Stimulated activated naive B cell treated with anti-CD40 and anti-IgM and Interleukin-4, amounts not matched to agents 10 μg/mL and 1 μg/mL and 100 μg/mL, for 72 hours (primary cell): Measurements from ENCODE around the gene HGFAC.

Source experiments
- ATAC-seq, 2 donors: fragments of 150-1000 bp; cut with Tn5 transposase; replicated peaks; 2 replicates each; pipeline ENCODE4 v1.10.0; 2021; ENCODE audit warnings: moderate library complexity in 1 of 2
- DNase-seq: peaks from one replicate; pipeline ENCODE4 v3.0.0; 2021
- H3K27ac Mint-ChIP-seq: one replicate; pipeline ENCODE4 v1.8.0; 2022; ENCODE audit warnings: mild to moderate bottlenecking, mixed read lengths
- H3K27me3 Mint-ChIP-seq, 2 donors: one replicate each; pipeline ENCODE4 v1.8.0; 2022; ENCODE audit warnings: mixed read lengths in 2 of 2
- H3K36me3 Mint-ChIP-seq, 2 donors: one replicate each; pipeline ENCODE4 v1.8.0; 2022; ENCODE audit warnings: mixed read lengths in 2 of 2, mild to moderate bottlenecking in 1 of 2
- H3K4me1 Mint-ChIP-seq, 2 donors: one replicate each; pipeline ENCODE4 v1.8.0; 2022; ENCODE audit warnings: mixed read lengths in 2 of 2, mild to moderate bottlenecking in 1 of 2
- H3K4me3 Mint-ChIP-seq, 2 donors: one replicate each; pipeline ENCODE4 v1.8.0; 2022; ENCODE audit warnings: mild to moderate bottlenecking in 2 of 2, mixed read lengths in 2 of 2, moderate library complexity in 1 of 2
- H3K9me3 Mint-ChIP-seq, 2 donors: one replicate each; pipeline ENCODE4 v1.8.0; 2022; ENCODE audit warnings: mixed read lengths in 2 of 2, mild to moderate bottlenecking in 1 of 2

The HGFAC gene

GRCh38 chr4:3492741-3493719 lies 51.3 kb downstream of the HGFAC start:
- H3K4me3 Mint-ChIP-seq, result no peak overlapping the region
- peaks cover 4 to 11% of the 10 kb centered on the region in 2 donors for H3K36me3 Mint-ChIP-seq
- ATAC-seq (no peak), DNase-seq (no peak)
- H3K27ac Mint-ChIP-seq, result no peak overlapping the region
- no peaks in the 10 kb centered on the region for H3K9me3 Mint-ChIP-seq
- H3K4me1 Mint-ChIP-seq, result peaks cover 28 to 36% of the 10 kb centered on the region in 2 donors
- peaks cover 13 to 16% of the 10 kb centered on the region in 2 donors for H3K27me3 Mint-ChIP-seq

DNA sequence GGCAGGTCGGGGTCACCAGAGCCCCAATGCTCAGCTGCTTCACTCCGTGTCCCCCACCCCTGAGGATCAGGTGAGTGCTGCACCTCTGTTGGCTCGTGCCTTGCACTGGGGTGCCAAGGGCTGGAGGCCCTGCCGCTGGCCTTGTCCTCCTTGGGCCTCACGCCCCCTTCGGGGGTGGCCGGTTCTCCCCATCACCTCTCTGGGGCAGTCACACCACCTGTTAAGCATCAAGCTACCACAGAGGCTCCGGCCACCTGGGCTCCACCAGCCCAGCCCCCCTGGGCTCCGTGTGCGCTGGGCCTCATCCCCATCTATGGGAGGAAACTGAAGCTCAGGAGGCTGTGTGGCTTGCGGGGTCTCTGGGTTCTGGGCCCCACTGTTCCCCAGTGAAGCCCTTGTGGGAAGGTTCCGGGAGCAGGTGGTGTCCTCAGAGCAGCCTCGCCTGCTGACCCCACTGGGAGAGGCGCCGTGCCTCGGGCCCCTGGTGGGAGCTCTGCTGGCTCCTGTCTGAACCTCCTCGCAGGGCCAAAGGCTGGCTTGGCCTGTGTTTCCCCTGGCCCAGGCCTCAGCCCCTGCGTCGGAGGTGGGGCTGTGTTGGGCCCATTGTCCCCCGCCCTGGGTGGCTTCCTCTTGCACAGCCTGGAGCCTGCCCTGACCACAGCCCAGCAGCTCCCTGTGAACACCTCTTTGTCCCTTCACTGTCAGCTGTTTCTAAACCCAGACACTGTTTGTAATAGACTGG lies 52.1 kb downstream of the HGFAC start:
- Mint-ChIP-seq H3K27me3 (peaks cover 13 to 16% of the 10 kb centered on the region in 2 donors), H3K4me3 (no peak overlapping the region), H3K4me1 (peaks cover 23 to 27% of the 10 kb centered on the region in 2 donors), H3K27ac (no peak overlapping the region), H3K9me3 (no peaks in the 10 kb centered on the region), H3K36me3 (peaks cover 4 to 11% of the 10 kb centered on the region in 2 donors)
- no peak for DNase-seq
- ATAC-seq, result no peak

- DNase-seq (no peak), ATAC-seq (no peak)
- H3K36me3 Mint-ChIP-seq, result peaks cover 4 to 11% of the 10 kb centered on the region in 2 donors
- peaks cover 13 to 16% of the 10 kb centered on the region in 2 donors for H3K27me3 Mint-ChIP-seq
- no peak overlapping the region for H3K27ac Mint-ChIP-seq
- peaks cover 17 to 21% of the 10 kb centered on the region in 2 donors for H3K4me1 Mint-ChIP-seq
- no peaks in the 10 kb centered on the region for H3K9me3 Mint-ChIP-seq
- no peak overlapping the region for H3K4me3 Mint-ChIP-seq
Observed at GRCh38 chr4:3494462-3494871, 52.7 kb downstream of the HGFAC start.

DNA sequence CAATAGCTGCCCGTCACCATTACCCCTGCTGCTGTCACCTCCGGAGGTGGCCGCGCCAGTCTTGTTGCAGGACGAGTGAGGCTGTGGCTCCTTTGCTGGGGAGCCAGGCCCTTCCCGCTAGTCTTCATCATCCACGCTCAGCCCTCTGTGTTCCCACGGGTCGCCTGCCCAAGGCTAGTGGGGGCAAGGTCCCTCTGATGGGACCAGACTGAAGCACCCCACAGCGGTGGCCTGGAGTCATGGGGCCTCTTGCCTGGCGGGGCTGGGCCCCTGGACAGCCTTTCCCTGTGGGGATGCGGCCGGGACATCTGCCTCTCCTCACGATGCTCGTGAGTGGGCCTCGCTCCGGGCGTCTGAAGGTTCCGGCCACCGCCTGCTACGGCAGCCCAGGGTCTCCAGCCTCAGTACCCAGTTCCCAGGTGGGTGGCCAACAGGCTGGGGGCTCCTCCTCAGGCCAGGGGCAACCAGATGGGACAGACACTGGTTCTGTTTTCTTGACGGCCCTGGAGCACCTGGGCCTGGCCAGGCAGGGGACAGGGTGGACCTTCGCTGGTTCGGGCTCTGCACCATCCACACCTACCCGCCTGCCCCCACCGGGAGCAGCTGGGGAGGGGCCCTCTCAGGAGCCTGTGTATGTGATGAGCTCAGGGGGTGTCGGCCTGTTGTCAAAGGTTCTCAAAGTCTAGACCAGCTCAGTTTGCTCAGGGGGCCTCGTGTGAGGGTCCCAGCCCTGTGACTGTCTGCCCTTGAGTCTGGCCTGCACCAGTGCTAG lies 53.6 kb downstream of the HGFAC start:
- Mint-ChIP-seq H3K4me1 (peaks cover 10 to 14% of the 10 kb centered on the region in 2 donors), H3K4me3 (no peak overlapping the region), H3K27me3 (peaks cover 12 to 16% of the 10 kb centered on the region in 2 donors), H3K36me3 (peaks cover 4 to 11% of the 10 kb centered on the region in 2 donors), H3K9me3 (no peaks in the 10 kb centered on the region), H3K27ac (no peak overlapping the region)
- DNase-seq (no peak), ATAC-seq (no peak)

DNA sequence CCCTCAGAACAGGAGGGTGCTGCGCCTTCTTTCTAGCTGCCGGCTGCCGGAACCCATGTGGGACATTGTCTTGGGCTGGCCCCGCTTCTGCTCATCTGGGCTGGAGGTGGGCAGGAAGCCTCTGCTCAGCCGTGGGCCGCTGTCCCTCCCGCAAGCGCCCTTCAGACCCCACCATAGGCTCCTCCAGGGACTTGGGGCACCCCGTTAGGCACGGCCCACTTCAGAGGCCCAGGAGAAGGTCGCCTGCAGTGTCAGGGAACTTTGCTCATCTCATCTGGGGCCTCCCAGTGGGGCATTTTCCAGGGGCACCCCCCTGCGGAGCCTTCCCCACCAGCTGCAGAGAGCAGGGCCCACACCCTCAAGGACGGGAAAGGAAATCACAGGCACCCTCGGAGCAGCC lies 54.3 kb downstream of the HGFAC start:
- Mint-ChIP-seq H3K4me1 (peaks cover 5 to 14% of the 10 kb centered on the region in 2 donors), H3K9me3 (no peaks in the 10 kb centered on the region), H3K27me3 (peaks cover 6 to 16% of the 10 kb centered on the region in 2 donors), H3K27ac (no peak overlapping the region), H3K36me3 (peaks cover 4 to 11% of the 10 kb centered on the region in 2 donors), H3K4me3 (no peak overlapping the region)
- DNase-seq (no peak), ATAC-seq (no peak)

DNA sequence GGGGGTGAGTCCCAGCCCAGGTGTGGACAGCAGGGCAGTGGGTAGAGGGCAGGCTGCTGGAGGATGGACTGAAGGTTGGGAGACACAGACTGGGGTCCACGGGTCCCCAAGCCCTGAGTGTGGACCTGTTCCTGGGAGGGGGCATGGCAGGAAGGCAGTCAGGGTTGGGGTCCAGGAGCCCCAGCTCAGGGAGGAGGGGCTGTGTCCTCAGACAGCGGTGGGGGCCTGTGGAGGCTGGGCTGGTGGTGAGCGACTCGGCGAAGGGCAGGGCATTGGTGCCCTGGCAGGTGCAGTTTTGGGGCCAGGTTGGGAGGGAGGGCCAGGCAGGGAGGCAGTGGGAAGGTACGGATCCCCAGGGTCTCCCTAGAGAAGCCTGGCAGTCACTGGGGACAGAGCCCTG lies 55.3 kb downstream of the HGFAC start:
- ATAC-seq (no peak), DNase-seq (no peak)
- Mint-ChIP-seq H3K36me3 (peaks cover 6 to 11% of the 10 kb centered on the region in 2 donors), H3K4me1 (peaks cover 4 to 9% of the 10 kb centered on the region in 2 donors), H3K27ac (no peak overlapping the region), H3K9me3 (no peaks in the 10 kb centered on the region), H3K4me3 (no peak overlapping the region), H3K27me3 (peaks cover 0 to 5% of the 10 kb centered on the region in 2 donors)

DNA sequence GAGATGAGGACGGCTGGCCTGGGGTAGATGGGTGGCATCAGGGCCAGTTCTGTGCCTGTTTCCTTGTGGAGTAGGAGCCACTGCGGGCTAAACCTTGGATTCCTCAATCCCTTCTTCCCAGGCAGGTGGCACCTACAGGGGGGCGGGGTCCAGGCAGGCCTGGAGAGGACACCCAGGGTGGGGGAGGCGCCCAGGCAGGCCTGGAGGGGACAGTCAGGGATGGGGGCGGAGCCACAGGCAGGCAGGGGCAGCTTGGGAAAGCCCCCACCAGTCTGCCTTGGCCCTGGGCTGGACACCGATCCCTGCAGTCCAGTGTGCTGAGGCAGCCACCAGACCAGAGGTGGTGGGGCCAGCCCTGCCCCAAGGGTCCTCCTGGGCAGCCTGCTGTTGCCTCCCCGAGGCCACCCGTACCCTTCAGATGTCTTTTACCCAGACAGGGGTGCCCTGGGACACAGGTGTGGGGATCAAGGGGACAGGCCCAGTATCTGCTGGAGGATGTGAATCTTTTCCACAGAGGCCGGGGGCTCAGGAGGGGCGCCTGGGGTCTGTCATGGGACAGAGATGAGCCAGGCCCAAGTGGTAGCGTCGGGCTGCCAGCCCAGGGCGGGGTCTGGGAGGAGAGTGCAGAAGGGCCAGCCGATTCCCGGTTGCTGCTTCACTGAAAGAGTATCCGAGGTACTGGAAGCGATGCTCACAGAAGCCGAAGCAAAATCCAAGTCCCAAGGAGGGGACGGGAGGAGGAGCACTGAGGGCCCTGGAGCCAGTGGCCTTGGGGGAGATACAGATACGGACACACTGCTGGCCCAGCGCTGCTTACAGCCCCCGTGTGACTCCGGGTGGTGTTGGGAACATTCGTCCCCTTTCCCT lies 56.0 kb downstream of the HGFAC start:
- H3K27me3 Mint-ChIP-seq, result no peaks in the 10 kb centered on the region
- no peak for DNase-seq
- no peaks in the 10 kb centered on the region for H3K9me3 Mint-ChIP-seq
- H3K4me3 Mint-ChIP-seq, result no peak overlapping the region
- H3K27ac Mint-ChIP-seq, result no peak overlapping the region
- peaks cover 4 to 9% of the 10 kb centered on the region in 2 donors for H3K4me1 Mint-ChIP-seq
- H3K36me3 Mint-ChIP-seq, result peaks cover 9 to 12% of the 10 kb centered on the region in 2 donors
- ATAC-seq, result no peak

- H3K4me3 Mint-ChIP-seq, result no peak overlapping the region
- no peaks in the 10 kb centered on the region for H3K27me3 Mint-ChIP-seq
- DNase-seq (no peak), ATAC-seq (no peak)
- H3K36me3 Mint-ChIP-seq, result peaks cover 16 to 17% of the 10 kb centered on the region in 2 donors
- peaks cover 4 to 13% of the 10 kb centered on the region in 2 donors for H3K4me1 Mint-ChIP-seq
- no peaks in the 10 kb centered on the region for H3K9me3 Mint-ChIP-seq
- no peak overlapping the region for H3K27ac Mint-ChIP-seq
Observed at GRCh38 chr4:3498407-3498806, 56.6 kb downstream of the HGFAC start.
